K562 (cell line): Measurements from ENCODE around the gene GRIPAP1. TPM values are rescaled to one million over a fixed set of nuclear protein-coding genes. Genes with fewer than 3 reads are reported as not detected.

Source experiments
- BDP1 ChIP-seq: IDR thresholded peaks from 3 replicates; pipeline ENCODE4 v1.6.1; 2011; ENCODE audit not compliant: insufficient read length, insufficient read depth
- CTBP1 ChIP-seq: fragments of 450-650 bp; IDR thresholded peaks from 2 replicates; pipeline ENCODE4 v1.6.1; 2016; ENCODE audit warnings: borderline replicate concordance
- HMBOX1 ChIP-seq: sonication (generic); IDR thresholded peaks from 2 replicates; pipeline ENCODE4 v1.6.1; 2016
- KDM5B ChIP-seq: fragments of 200-600 bp; sonication (generic); IDR thresholded peaks from 2 replicates; pipeline ENCODE4 v1.6.1; 2012; ENCODE audit warnings: low read depth, mild to moderate bottlenecking, moderate library complexity, low read length, control low read depth, inconsistent platforms; ENCODE audit not compliant: insufficient replicate concordance
- MAFK ChIP-seq: IDR thresholded peaks from 2 replicates; pipeline ENCODE4 v1.6.1; 2011; ENCODE audit warnings: low read length, improper control_type of control experiment
- PBX2 ChIP-seq, 2 experiments: IDR thresholded peaks in 1 of 2; conservative IDR thresholded peaks in 1 of 2; 2 replicates each; pipeline ENCODE4 v1.6.1; 2016; ENCODE audit warnings: low read depth in 2 of 2, mild to moderate bottlenecking in 1 of 2, missing compliant biosample characterization in 1 of 2, missing genetic modification characterization in 1 of 2, moderate library complexity in 1 of 2
- RREB1 ChIP-seq: fragments of 250-450 bp; sonication (Bioruptor Pico); IDR thresholded peaks from 2 replicates; pipeline ENCODE4 v1.4.0; 2020
- SETDB1 ChIP-seq: IDR thresholded peaks from one replicate; pipeline ENCODE4 v1.6.1; 2012; ENCODE audit warnings: low read length, control low read depth, inconsistent platforms
- SMARCA5 ChIP-seq: fragments of 450-650 bp; IDR thresholded peaks from 2 replicates; pipeline ENCODE4 v1.6.1; 2016
- SMARCE1 ChIP-seq: fragments of 450-650 bp; IDR thresholded peaks from 2 replicates; pipeline ENCODE4 v1.7.1; 2016; ENCODE audit warnings: mild to moderate bottlenecking
- TARDBP ChIP-seq: fragments of 450-650 bp; IDR thresholded peaks from 2 replicates; pipeline ENCODE4 v1.6.1; 2016
- TCF7L2 ChIP-seq: fragments of 150-350 bp; IDR thresholded peaks from 2 replicates; pipeline ENCODE4 v1.6.1; 2016; ENCODE audit warnings: low read depth, mild to moderate bottlenecking, low read length, moderate library complexity
- TRIM28 ChIP-seq: fragments of 450-650 bp; IDR thresholded peaks from 2 replicates; pipeline ENCODE4 v1.6.1; 2017
- ZNF239 ChIP-seq: fragments of 250-450 bp; sonication (Bioruptor Pico); IDR thresholded peaks from 2 replicates; pipeline ENCODE4 v1.4.0; 2020; ENCODE audit warnings: mild to moderate bottlenecking
- polyA plus RNA-seq, 8 experiments: library from polyadenylated mRNA; depleted of rRNA in 4 of 8; stranded (reverse) in 5 of 8; unstranded in 3 of 8; fragments of >200 nt; fragmentation: Nextera tagmentation in 2 of 8; fragmentation: Illumina TruSeq in 1 of 8; extraction: Ambion mirVana in 2 of 8; extraction: Trizol in 1 of 8; gene quantifications; 2 replicates each; pipeline versions ENCODE4 v1.2.1 to v1.2.3, GENCODE V29; 2011 to 2014; ENCODE audit warnings: inconsistent platforms in 1 of 8, missing spikeins in 1 of 8
- total RNA-seq, 7 experiments: library from RNA; depleted of rRNA in 6 of 7; stranded (reverse); fragments of >200 nt in 6 of 7; fragmentation: Illumina TruSeq in 2 of 7; extraction: Trizol in 2 of 7; gene quantifications; 2 replicates each; pipeline versions ENCODE4 v1.2.1 to v1.2.3, GENCODE V29; 2011 to 2021; ENCODE audit warnings: low replicate concordance in 1 of 7
- TF ChIP-seq, protein P1 (sequence below), 2 experiments: IDR thresholded peaks; 2 replicates each; pipeline ENCODE4 v1.6.1; 2012; ENCODE audit warnings: improper control_type of control experiment in 2 of 2, low read depth in 2 of 2, low read length in 2 of 2, borderline replicate concordance in 1 of 2

GRIPAP1 gene
- total and polyA plus RNA-seq, 9 of the 15 experiments (the other 6 are each of a cell fraction or from before 2014, with no cell fraction given) = 4.1 to 41.6 (median 24.0) TPM

GRCh38 chrX:48940404-48940955, 61.6 kb downstream of the GRIPAP1 start (continued):
- no peak for TF ChIP-seq RREB1 (CRISPR knock-in tag)
- TF ChIP-seq KDM5B = no peak
- TF ChIP-seq TCF7L2 = no peak
- no peak for TF ChIP-seq SMARCA5
- TF ChIP-seq ZNF239 (CRISPR knock-in tag) = peak; percentile 35
- TF ChIP-seq SMARCE1 = peak; percentile 74; the same call in 1 of the 2 replicates
- TF ChIP-seq TARDBP = no peak
- no peak for TF ChIP-seq BDP1
- TF ChIP-seq, protein P1, sequence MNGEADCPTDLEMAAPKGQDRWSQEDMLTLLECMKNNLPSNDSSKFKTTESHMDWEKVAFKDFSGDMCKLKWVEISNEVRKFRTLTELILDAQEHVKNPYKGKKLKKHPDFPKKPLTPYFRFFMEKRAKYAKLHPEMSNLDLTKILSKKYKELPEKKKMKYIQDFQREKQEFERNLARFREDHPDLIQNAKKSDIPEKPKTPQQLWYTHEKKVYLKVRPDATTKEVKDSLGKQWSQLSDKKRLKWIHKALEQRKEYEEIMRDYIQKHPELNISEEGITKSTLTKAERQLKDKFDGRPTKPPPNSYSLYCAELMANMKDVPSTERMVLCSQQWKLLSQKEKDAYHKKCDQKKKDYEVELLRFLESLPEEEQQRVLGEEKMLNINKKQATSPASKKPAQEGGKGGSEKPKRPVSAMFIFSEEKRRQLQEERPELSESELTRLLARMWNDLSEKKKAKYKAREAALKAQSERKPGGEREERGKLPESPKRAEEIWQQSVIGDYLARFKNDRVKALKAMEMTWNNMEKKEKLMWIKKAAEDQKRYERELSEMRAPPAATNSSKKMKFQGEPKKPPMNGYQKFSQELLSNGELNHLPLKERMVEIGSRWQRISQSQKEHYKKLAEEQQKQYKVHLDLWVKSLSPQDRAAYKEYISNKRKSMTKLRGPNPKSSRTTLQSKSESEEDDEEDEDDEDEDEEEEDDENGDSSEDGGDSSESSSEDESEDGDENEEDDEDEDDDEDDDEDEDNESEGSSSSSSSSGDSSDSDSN (IDR thresholded peaks at IDR 0.05; ENCODE audit: borderline replicate concordance in 1 of 2, low read depth in 2 of 2, low read length in 2 of 2) = 0 out of 4 replicates have a peak, but pooled peaks of 1 of the 2 experiments have one; percentile 23
- TF ChIP-seq HMBOX1 = no peak
- TF ChIP-seq MAFK = peak; percentile 95
- TF ChIP-seq TRIM28 = no peak
- no peak for TF ChIP-seq PBX2 (CRISPR knock-in tag; IDR thresholded peaks at IDR 0.05; ENCODE audit: low read depth)
- TF ChIP-seq PBX2 (tag; conservative IDR thresholded peaks at IDR 0.05; ENCODE audit: low read depth) = no peak
- TF ChIP-seq CTBP1 = peak; percentile 88; the same call in 1 of the 2 replicates
- TF ChIP-seq SETDB1 = no peak
